SH-SY5Y (cell line): ENCODE measurements around the gene ZNF800.

Experiments used
- GATA2 ChIP-seq: IDR thresholded peaks from 2 replicates; pipeline ENCODE4 v1.6.1; 2011; ENCODE audit warnings: mild to moderate bottlenecking, low read depth, low read length
- GATA3 ChIP-seq: IDR thresholded peaks from 2 replicates; pipeline ENCODE4 v1.6.1; 2011; ENCODE audit warnings: low read depth, mild to moderate bottlenecking, low read length, moderate library complexity

DNA sequence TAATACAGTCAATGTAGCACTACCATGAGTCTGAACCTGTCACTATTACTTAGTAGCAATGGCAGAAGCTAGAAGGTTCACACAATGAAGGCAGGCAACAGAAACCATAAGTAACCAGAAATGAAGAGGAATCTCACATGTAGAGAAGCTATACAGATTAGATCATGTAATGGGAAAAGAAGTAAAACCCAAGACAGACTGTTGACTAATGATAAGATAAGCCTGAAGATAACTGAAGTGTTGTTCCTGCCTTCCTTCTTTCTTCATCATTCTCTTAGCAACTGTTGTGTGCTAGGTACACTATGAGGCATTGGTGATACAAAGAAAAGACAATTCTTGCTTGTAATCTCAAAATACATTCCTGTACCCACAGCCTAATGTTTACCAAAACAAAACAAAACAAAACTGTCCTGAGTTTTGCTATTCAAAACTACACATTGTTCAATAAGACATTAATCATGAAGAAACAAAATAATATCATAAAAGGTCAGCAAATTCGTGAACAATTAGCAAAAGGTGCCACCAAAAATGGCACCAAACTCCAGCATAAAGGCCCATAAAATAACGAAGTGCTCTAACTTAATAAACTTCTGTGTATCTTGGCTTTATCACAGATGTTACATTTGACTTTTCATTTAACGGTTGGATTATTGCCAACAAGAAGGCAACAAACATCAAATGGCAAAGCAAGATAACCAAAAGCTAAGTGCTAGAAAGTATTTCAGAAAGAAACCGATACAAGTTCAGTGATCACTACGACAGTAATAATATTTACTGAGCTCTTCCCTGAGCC lies 27.1 kb downstream of the ZNF800 start:
- TF ChIP-seq GATA2 = no peak
- TF ChIP-seq GATA3 = no peak
